ENCODE results near the gene PPP2R3C. TPM values are rescaled to one million over a fixed set of nuclear protein-coding genes. Genes with fewer than 3 reads are reported as not detected.

Gene PPP2R3C
- polyA plus RNA-seq, 1 donor from 2014 or later = 91.4 TPM

GRCh38 chr14:35085441-35085840 lies 36.3 kb downstream of the PPP2R3C start:
- Histone ChIP-seq H3K4me3 (ENCODE audit: low read length) (no peak overlapping the region), H3K79me2 (replicated peaks; ENCODE audit: insufficient read depth, low read length) (no peaks in the 10 kb centered on the region), H4K20me1 (ENCODE audit: insufficient read depth) (no peaks in the 10 kb centered on the region), H3K27me3 (ENCODE audit: insufficient read depth, low read depth, low read length) (no peaks in the 10 kb centered on the region), H3F3A (ENCODE audit: insufficient read depth, low read length, poor library complexity, severe bottlenecking) (no peaks in the 10 kb centered on the region), H3K9me3 (ENCODE audit: low read length) (no peaks in the 10 kb centered on the region), H3K9me2 (ENCODE audit: insufficient read depth, low read length) (no peaks in the 10 kb centered on the region), H3K9ac (ENCODE audit: low read length) (no peak overlapping the region), H3K36me3 (ENCODE audit: insufficient read depth, low read length) (peaks cover 5% of the 10 kb centered on the region), H2AFZ (ENCODE audit: low read depth, low read length) (no peak overlapping the region), H3K27ac (ENCODE audit: low read length) (no peak overlapping the region), H3K4me2 (ENCODE audit: low read length) (no peak overlapping the region)
- TF ChIP-seq EP300 (conservative IDR thresholded peaks at IDR 0.05; ENCODE audit: poor library complexity, severe bottlenecking) (no peak), REST (IDR thresholded peaks at IDR 0.05; ENCODE audit: borderline replicate concordance) (no peak), RAD21 (conservative IDR thresholded peaks at IDR 0.05) (no peak), MXI1 (conservative IDR thresholded peaks at IDR 0.05; ENCODE audit: poor library complexity, severe bottlenecking) (no peak), TAF1 (IDR thresholded peaks at IDR 0.05; ENCODE audit: low read depth) (no peak), EZH2 (IDR thresholded peaks at IDR 0.05; ENCODE audit: borderline replicate concordance, insufficient read depth, low read length, poor library complexity, severe bottlenecking) (no peak), SMC3 (conservative IDR thresholded peaks at IDR 0.05; ENCODE audit: poor library complexity) (no peak), POLR2AphosphoS5 (IDR thresholded peaks at IDR 0.05) (no peak)
- TF ChIP-seq, protein P1, sequence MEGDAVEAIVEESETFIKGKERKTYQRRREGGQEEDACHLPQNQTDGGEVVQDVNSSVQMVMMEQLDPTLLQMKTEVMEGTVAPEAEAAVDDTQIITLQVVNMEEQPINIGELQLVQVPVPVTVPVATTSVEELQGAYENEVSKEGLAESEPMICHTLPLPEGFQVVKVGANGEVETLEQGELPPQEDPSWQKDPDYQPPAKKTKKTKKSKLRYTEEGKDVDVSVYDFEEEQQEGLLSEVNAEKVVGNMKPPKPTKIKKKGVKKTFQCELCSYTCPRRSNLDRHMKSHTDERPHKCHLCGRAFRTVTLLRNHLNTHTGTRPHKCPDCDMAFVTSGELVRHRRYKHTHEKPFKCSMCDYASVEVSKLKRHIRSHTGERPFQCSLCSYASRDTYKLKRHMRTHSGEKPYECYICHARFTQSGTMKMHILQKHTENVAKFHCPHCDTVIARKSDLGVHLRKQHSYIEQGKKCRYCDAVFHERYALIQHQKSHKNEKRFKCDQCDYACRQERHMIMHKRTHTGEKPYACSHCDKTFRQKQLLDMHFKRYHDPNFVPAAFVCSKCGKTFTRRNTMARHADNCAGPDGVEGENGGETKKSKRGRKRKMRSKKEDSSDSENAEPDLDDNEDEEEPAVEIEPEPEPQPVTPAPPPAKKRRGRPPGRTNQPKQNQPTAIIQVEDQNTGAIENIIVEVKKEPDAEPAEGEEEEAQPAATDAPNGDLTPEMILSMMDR (IDR thresholded peaks at IDR 0.05; ENCODE audit: poor library complexity, severe bottlenecking) = no peak

DNA sequence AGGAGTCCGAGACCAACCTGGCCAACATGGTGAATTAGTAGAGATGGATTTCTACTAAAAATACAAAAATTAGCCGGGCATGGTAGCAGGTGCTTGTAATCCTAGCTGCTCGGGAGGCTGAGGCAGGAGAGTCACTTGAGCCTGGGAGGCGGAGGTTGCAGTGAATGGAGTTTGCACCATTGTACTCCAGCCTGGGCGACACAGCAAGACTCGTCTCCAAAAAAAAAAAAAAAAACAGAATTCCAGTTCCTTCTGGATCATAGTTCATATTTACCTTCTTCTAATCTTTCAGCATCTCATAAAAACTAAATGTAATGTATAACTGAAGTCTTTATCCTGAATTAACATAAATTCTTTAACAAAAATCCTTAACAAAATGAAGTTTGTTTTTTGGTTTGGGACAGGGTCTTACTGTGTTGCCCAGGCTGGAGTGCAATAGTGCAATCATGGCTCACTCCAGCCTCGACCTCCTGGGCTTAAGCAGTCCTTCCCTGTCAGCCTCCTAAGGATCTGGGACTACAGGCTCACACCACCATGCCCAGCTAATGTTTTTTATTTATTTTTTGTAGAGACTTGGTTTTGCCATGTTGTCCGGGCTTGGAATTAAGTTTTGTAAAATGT lies 38.1 kb downstream of the PPP2R3C start:
- Histone ChIP-seq H3K9ac (ENCODE audit: low read length) (no peak overlapping the region), H3K79me2 (replicated peaks; ENCODE audit: insufficient read depth, low read length) (no peaks in the 10 kb centered on the region), H3K36me3 (ENCODE audit: insufficient read depth, low read length) (peaks cover 5% of the 10 kb centered on the region), H3K27me3 (ENCODE audit: insufficient read depth, low read depth, low read length) (no peaks in the 10 kb centered on the region), H3K4me3 (ENCODE audit: low read length) (no peak overlapping the region), H3F3A (ENCODE audit: insufficient read depth, low read length, poor library complexity, severe bottlenecking) (no peaks in the 10 kb centered on the region), H3K4me2 (ENCODE audit: low read length) (no peak overlapping the region), H3K27ac (ENCODE audit: low read length) (no peak overlapping the region), H4K20me1 (ENCODE audit: insufficient read depth) (no peaks in the 10 kb centered on the region), H2AFZ (ENCODE audit: low read depth, low read length) (no peak overlapping the region), H3K9me3 (ENCODE audit: low read length) (no peaks in the 10 kb centered on the region), H3K9me2 (ENCODE audit: insufficient read depth, low read length) (no peaks in the 10 kb centered on the region)
- TF ChIP-seq, protein P1 (IDR thresholded peaks at IDR 0.05; ENCODE audit: poor library complexity, severe bottlenecking) = no peak
- TF ChIP-seq TAF1 (IDR thresholded peaks at IDR 0.05; ENCODE audit: low read depth) = no peak
- TF ChIP-seq SMC3 (conservative IDR thresholded peaks at IDR 0.05; ENCODE audit: poor library complexity) = no peak
- no peak for TF ChIP-seq MXI1 (conservative IDR thresholded peaks at IDR 0.05; ENCODE audit: poor library complexity, severe bottlenecking)
- TF ChIP-seq POLR2AphosphoS5 (IDR thresholded peaks at IDR 0.05) = no peak
- TF ChIP-seq REST (IDR thresholded peaks at IDR 0.05; ENCODE audit: borderline replicate concordance) = no peak
- no peak for TF ChIP-seq EZH2 (IDR thresholded peaks at IDR 0.05; ENCODE audit: borderline replicate concordance, insufficient read depth, low read length, poor library complexity, severe bottlenecking)
- TF ChIP-seq EP300 (conservative IDR thresholded peaks at IDR 0.05; ENCODE audit: poor library complexity, severe bottlenecking) = no peak
- no peak for TF ChIP-seq RAD21 (conservative IDR thresholded peaks at IDR 0.05)
